Skeletal muscle satellite cell (primary cell): ENCODE data around the gene HS2ST1.
"Not testable (repeated sequence)": the region's sequence is repeated elsewhere in the genome, so short reads cannot be mapped to it uniquely, and the experiment has no call there.

Experiments used
- H3K27me3 ChIP-seq: 2 replicates; pipeline ENCODE4 v1.7.0; 2013; ENCODE audit warnings: low read length; ENCODE audit not compliant: control insufficient read depth, insufficient read depth
- H3K36me3 ChIP-seq: 2 replicates; pipeline ENCODE4 v1.7.0; 2013; ENCODE audit warnings: mild to moderate bottlenecking, control low read depth, low read length; ENCODE audit not compliant: insufficient read depth
- H3K4me1 ChIP-seq: 2 replicates; pipeline ENCODE4 v1.7.0; 2013; ENCODE audit warnings: low read length; ENCODE audit not compliant: control insufficient read depth, insufficient read depth
- H3K4me2 ChIP-seq: 2 replicates; pipeline ENCODE4 v1.7.0; 2013; ENCODE audit warnings: mild to moderate bottlenecking, low read length
- H3K4me3 ChIP-seq: 2 replicates; pipeline ENCODE4 v1.7.0; 2013; ENCODE audit warnings: low read length
- H3K9ac ChIP-seq: 2 replicates; pipeline ENCODE4 v1.7.0; 2013; ENCODE audit warnings: mild to moderate bottlenecking, low read depth, low read length, moderate library complexity
- H3K9me3 ChIP-seq: replicated peaks from 2 replicates; pipeline ENCODE4 v1.7.0; 2013; ENCODE audit warnings: mild to moderate bottlenecking, control low read depth, low read length

HS2ST1 gene

GRCh38 chr1:87052961-87053360 is 138.5 kb downstream of the HS2ST1 start:
- Histone ChIP-seq H3K36me3 (no peaks in the 10 kb centered on the region), H3K4me2 (no peak overlapping the region), H3K4me1 (peaks cover 3% of the 10 kb centered on the region), H3K9ac (no peak overlapping the region), H3K27me3 (no peaks in the 10 kb centered on the region), H3K4me3 (no peak overlapping the region), H3K9me3 (no peaks in the 10 kb centered on the region)

DNA sequence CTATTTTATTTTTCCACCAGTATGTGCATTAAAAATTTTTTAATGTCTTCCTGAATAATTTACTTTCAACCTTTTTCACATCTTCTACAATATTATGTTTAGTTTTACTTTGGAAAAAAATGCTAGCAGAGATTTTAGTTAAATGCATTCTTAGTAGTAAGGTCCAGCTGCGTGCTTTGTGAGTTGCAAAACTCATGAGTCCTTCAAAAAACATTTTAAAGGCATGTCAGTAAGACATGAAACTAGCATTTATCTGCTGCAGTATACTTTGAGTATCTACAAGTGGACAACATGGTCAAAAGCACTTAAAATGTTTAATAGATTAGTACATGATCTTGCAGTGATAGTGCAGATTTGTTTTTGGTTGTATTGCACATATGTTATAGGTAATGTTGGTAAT is 139.0 kb downstream of the HS2ST1 start:
- Histone ChIP-seq H3K9me3 (no peaks in the 10 kb centered on the region), H3K27me3 (no peaks in the 10 kb centered on the region), H3K4me3 (no peak overlapping the region), H3K9ac (no peak overlapping the region), H3K4me2 (no peak overlapping the region), H3K4me1 (peaks cover 8% of the 10 kb centered on the region), H3K36me3 (no peaks in the 10 kb centered on the region)

- Histone ChIP-seq H3K9ac (no peak overlapping the region), H3K4me3 (no peak overlapping the region), H3K36me3 (no peaks in the 10 kb centered on the region), H3K4me1 (peaks cover 16% of the 10 kb centered on the region), H3K4me2 (no peak overlapping the region), H3K27me3 (no peaks in the 10 kb centered on the region), H3K9me3 (no peaks in the 10 kb centered on the region)
Observed at GRCh38 chr1:87056974-87057373, 142.5 kb downstream of the HS2ST1 start.

- H3K4me3 ChIP-seq, result no peak overlapping the region
- H3K9ac ChIP-seq, result no peak overlapping the region
- H3K36me3 ChIP-seq, result no peaks in the 10 kb centered on the region
- no peaks in the 10 kb centered on the region for H3K9me3 ChIP-seq
- H3K4me2 ChIP-seq, result peak overlapping the region; percentile 51
- no peaks in the 10 kb centered on the region for H3K27me3 ChIP-seq
- H3K4me1 ChIP-seq, result peaks cover 18% of the 10 kb centered on the region
Observed at GRCh38 chr1:87058343-87058649, 143.9 kb downstream of the HS2ST1 start.

- H3K9me3 ChIP-seq, result no peaks in the 10 kb centered on the region
Observed at GRCh38 chr1:87061742-87062156, 147.3 kb downstream of the HS2ST1 start.

GRCh38 chr1:87062687-87063086 is 148.3 kb downstream of the HS2ST1 start:
- H3K9ac ChIP-seq, result no peak overlapping the region
- no peaks in the 10 kb centered on the region for H3K9me3 ChIP-seq
- no peak overlapping the region for H3K4me2 ChIP-seq
- H3K36me3 ChIP-seq, result no peaks in the 10 kb centered on the region
- no peaks in the 10 kb centered on the region for H3K27me3 ChIP-seq
- H3K4me3 ChIP-seq, result no peak overlapping the region
- H3K4me1 ChIP-seq, result peaks cover 17% of the 10 kb centered on the region

More at GRCh38 chr1:87061742-87062156, 147.3 kb downstream of the HS2ST1 start:
- no peaks in the 10 kb centered on the region for H3K36me3 ChIP-seq
- peaks cover 18% of the 10 kb centered on the region for H3K4me1 ChIP-seq
- H3K4me3 ChIP-seq, result no peak overlapping the region
- no peak overlapping the region for H3K9ac ChIP-seq
- no peak overlapping the region for H3K4me2 ChIP-seq
- no peaks in the 10 kb centered on the region for H3K27me3 ChIP-seq

GRCh38 chr1:87064309-87064708 is 149.9 kb downstream of the HS2ST1 start:
- Histone ChIP-seq H3K4me1 (peaks cover 7% of the 10 kb centered on the region), H3K4me3 (no peak overlapping the region), H3K36me3 (no peaks in the 10 kb centered on the region), H3K4me2 (no peak overlapping the region), H3K27me3 (no peaks in the 10 kb centered on the region), H3K9ac (no peak overlapping the region), H3K9me3 (no peaks in the 10 kb centered on the region)

DNA sequence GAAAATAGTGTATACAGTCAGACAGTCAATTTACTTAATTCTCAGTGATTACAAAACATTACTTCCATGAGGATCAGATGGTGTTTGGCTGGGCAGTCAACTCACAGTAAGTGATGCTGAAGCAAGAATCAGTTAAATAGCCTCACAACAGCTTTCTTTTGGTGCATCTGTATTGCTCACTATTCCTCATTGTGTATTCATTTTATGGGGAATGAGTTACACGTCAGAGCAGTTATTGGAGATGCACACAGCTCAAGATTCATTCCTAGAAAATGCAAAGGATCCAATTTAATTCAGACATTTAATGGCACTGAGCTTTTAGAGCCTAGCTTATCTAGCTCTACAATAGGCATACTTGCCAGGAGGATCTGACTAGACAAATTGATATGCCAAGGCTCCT is 150.6 kb downstream of the HS2ST1 start:
- Histone ChIP-seq H3K27me3 (no peaks in the 10 kb centered on the region), H3K4me2 (no peak overlapping the region), H3K9ac (no peak overlapping the region), H3K36me3 (no peaks in the 10 kb centered on the region), H3K9me3 (no peaks in the 10 kb centered on the region), H3K4me1 (peaks cover 7% of the 10 kb centered on the region), H3K4me3 (no peak overlapping the region)

DNA sequence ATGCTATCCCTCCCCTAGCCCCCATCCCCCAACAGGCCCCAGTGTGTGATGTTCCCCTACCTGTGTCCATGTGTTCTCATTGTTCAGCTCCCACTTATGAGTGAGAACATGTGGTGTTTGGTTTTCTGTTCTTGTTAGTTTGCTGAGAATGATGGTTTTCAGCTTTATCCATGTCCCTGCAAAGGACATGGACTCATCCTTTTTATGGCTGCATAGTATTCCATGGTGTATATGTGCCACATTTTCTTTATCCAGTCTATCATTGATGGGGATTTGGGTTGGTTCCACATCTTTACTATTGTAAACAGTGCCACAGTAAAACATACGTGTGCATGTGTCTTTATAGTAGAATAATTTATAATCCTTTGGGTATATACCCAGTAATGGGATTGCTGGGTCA is 152.3 kb downstream of the HS2ST1 start:
- H3K4me1 ChIP-seq, H3K36me3 ChIP-seq, H3K9ac ChIP-seq, H3K9me3 ChIP-seq, H3K27me3 ChIP-seq, H3K4me2 ChIP-seq, H3K4me3 ChIP-seq: not testable (repeated sequence)

- Histone ChIP-seq H3K4me3 (no peak overlapping the region), H3K36me3 (no peaks in the 10 kb centered on the region), H3K9ac (no peak overlapping the region), H3K4me2 (no peak overlapping the region), H3K4me1 (peaks cover 18% of the 10 kb centered on the region), H3K27me3 (no peaks in the 10 kb centered on the region), H3K9me3 (no peaks in the 10 kb centered on the region)
Observed at GRCh38 chr1:87072411-87072810, 158.0 kb downstream of the HS2ST1 start.

DNA sequence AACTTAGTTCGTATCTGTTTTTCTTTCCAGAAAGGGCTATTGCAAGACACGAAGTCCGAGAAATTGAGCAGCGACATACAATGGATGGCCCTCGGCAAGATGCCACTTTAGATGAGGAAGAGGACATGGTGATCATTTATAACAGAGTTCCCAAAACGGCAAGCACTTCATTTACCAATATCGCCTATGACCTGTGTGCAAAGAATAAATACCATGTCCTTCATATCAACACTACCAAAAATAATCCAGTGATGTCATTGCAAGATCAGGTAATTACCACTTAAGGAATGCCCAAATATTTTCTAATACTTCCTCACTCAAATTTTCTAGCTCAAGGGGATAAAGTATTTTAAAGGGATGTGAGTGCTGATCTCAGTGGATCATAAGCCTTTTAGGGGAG is 158.5 kb downstream of the HS2ST1 start:
- H3K27me3 ChIP-seq, result no peaks in the 10 kb centered on the region
- H3K4me2 ChIP-seq, result no peak overlapping the region
- H3K9ac ChIP-seq, result no peak overlapping the region
- H3K9me3 ChIP-seq, result no peaks in the 10 kb centered on the region
- peaks cover 18% of the 10 kb centered on the region for H3K4me1 ChIP-seq
- H3K36me3 ChIP-seq, result no peaks in the 10 kb centered on the region
- no peak overlapping the region for H3K4me3 ChIP-seq

DNA sequence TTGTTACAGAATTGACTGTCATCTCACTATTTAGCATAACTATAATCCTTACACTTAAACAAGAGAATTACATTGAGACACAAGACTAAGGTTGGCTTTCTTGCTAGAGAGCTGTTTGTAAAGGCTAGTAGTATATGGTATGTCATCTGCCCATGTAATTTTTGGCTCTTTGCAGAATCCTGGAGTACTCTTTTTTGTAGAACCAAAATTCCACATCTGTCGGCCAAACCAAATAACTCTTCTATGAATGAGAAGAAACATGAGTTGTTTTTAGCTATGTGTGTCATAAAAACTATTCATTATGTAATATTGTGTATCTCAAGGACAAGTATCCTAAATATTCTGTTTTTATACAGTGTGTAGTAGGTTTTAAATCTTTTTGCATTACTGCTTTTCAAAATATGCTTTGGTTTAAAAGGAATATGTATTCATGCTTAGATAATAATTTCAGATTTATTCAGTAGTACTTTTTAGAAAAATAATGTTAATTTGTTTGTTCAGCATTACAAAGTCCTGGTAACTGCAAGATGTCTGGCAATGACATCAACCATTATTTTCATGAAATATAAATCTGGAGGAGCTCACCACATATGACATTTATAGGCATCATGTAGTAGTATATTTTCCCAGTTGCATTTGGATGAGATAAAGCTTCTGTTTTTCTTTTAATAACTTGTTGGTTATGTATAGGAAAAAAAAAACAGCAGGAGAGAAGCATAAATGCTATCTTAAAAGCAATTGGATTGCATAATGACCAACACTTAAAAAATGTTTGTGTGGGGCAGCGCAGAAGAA is 159.8 kb downstream of the HS2ST1 start:
- no peaks in the 10 kb centered on the region for H3K36me3 ChIP-seq
- no peak overlapping the region for H3K9ac ChIP-seq
- peaks cover 18% of the 10 kb centered on the region for H3K4me1 ChIP-seq
- no peak overlapping the region for H3K4me2 ChIP-seq
- H3K27me3 ChIP-seq, result no peaks in the 10 kb centered on the region
- no peaks in the 10 kb centered on the region for H3K9me3 ChIP-seq
- no peak overlapping the region for H3K4me3 ChIP-seq
